Measurements from ENCODE around the gene SSMEM1. TPM values are rescaled to one million over a fixed set of nuclear protein-coding genes. Genes with fewer than 3 reads are reported as not detected.

The SSMEM1 gene
- total and polyA plus RNA-seq, 4 donors: not detected

GRCh38 chr7:130187360-130187759, 20.3 kb upstream of the SSMEM1 start:
- WGBS, 2 donors: 92 to 94% methylated on average over 2 of the region's 2 CpGs
- no peaks in the 10 kb centered on the region for H3K27me3 ChIP-seq (ENCODE audit: control insufficient read depth in 3 of 3, insufficient read depth in 3 of 3, low read length in 2 of 3)
- no peak for ATAC-seq (ENCODE audit: insufficient read depth, low FRiP score)

GRCh38 chr7:130189343-130189742, 18.3 kb upstream of the SSMEM1 start:
- no peak for TF ChIP-seq CTCF (IDR thresholded peaks at IDR 0.05; ENCODE audit: control extremely low read depth, extremely low read depth)
- Histone ChIP-seq H3K4me1 (ENCODE audit: control insufficient read depth in 5 of 5, insufficient read depth in 5 of 5, low read length in 5 of 5) (no peaks in the 10 kb centered on the region), H3K9ac (ENCODE audit: insufficient read depth in 1 of 2, low read length in 2 of 2) (no peak overlapping the region), H3K27me3 (ENCODE audit: control insufficient read depth in 3 of 3, insufficient read depth in 3 of 3, low read length in 2 of 3) (no peaks in the 10 kb centered on the region), H3K4me3 (no peak overlapping the region), H3K9me3 (ENCODE audit: control insufficient read depth in 4 of 4, insufficient read depth in 3 of 4, low read length in 3 of 4) (no peaks in the 10 kb centered on the region), H3K36me3 (ENCODE audit: control insufficient read depth in 4 of 4, insufficient read depth in 4 of 4, low read length in 4 of 4) (peaks cover 0 to 7% (median 2%) of the 10 kb centered on the region in 4 donors), H3K27ac (ENCODE audit: low read depth in 1 of 2, low read length in 1 of 2) (no peak overlapping the region)
- 85 to 95% methylated on average over 5 of the region's 5 CpGs for WGBS, 2 donors
- ATAC-seq (ENCODE audit: insufficient read depth, low FRiP score) (no peak), DNase-seq (no peak)

More at GRCh38 chr7:130187360-130187759, 20.3 kb upstream of the SSMEM1 start:
- Histone ChIP-seq H3K9ac (ENCODE audit: insufficient read depth in 1 of 2, low read length in 2 of 2) (no peak overlapping the region), H3K9me3 (ENCODE audit: control insufficient read depth in 4 of 4, insufficient read depth in 3 of 4, low read length in 3 of 4) (no peaks in the 10 kb centered on the region), H3K4me1 (ENCODE audit: control insufficient read depth in 5 of 5, insufficient read depth in 5 of 5, low read length in 5 of 5) (no peaks in the 10 kb centered on the region), H3K36me3 (ENCODE audit: control insufficient read depth in 4 of 4, insufficient read depth in 4 of 4, low read length in 4 of 4) (peaks cover 0 to 9% (median 3%) of the 10 kb centered on the region in 4 donors), H3K27ac (ENCODE audit: low read depth in 1 of 2, low read length in 1 of 2) (no peak overlapping the region), H3K4me3 (no peak overlapping the region)
- DNase-seq: no peak
- TF ChIP-seq CTCF (IDR thresholded peaks at IDR 0.05; ENCODE audit: control extremely low read depth, extremely low read depth): no peak

- no peak for DNase-seq
- TF ChIP-seq CTCF (IDR thresholded peaks at IDR 0.05; ENCODE audit: control extremely low read depth, extremely low read depth): no peak
- no peaks in the 10 kb centered on the region for H3K4me1 ChIP-seq (ENCODE audit: control insufficient read depth in 5 of 5, insufficient read depth in 5 of 5, low read length in 5 of 5)
- H3K36me3 ChIP-seq (ENCODE audit: control insufficient read depth in 4 of 4, insufficient read depth in 4 of 4, low read length in 4 of 4): peaks cover 0 to 7% (median 2%) of the 10 kb centered on the region in 4 donors
- 96 to 99% methylated on average over 7 of the region's 7 CpGs for WGBS, 2 donors
- no peaks in the 10 kb centered on the region for H3K9me3 ChIP-seq (ENCODE audit: control insufficient read depth in 4 of 4, insufficient read depth in 3 of 4, low read length in 3 of 4)
- ATAC-seq (ENCODE audit: insufficient read depth, low FRiP score): no peak
- H3K9ac ChIP-seq (ENCODE audit: insufficient read depth in 1 of 2, low read length in 2 of 2): no peak overlapping the region
- no peak overlapping the region for H3K4me3 ChIP-seq
- no peaks in the 10 kb centered on the region for H3K27me3 ChIP-seq (ENCODE audit: control insufficient read depth in 3 of 3, insufficient read depth in 3 of 3, low read length in 2 of 3)
- H3K27ac ChIP-seq (ENCODE audit: low read depth in 1 of 2, low read length in 1 of 2): no peak overlapping the region
Measured at GRCh38 chr7:130191791-130192190, 15.9 kb upstream of the SSMEM1 start.

GRCh38 chr7:130195396-130195795, 12.3 kb upstream of the SSMEM1 start:
- no peak for DNase-seq
- Histone ChIP-seq H3K27ac (ENCODE audit: low read depth in 1 of 2, low read length in 1 of 2) (no peak overlapping the region), H3K36me3 (ENCODE audit: control insufficient read depth in 4 of 4, insufficient read depth in 4 of 4, low read length in 4 of 4) (peaks cover 0 to 11% (median 5%) of the 10 kb centered on the region in 4 donors), H3K27me3 (ENCODE audit: control insufficient read depth in 3 of 3, insufficient read depth in 3 of 3, low read length in 2 of 3) (no peaks in the 10 kb centered on the region), H3K9ac (ENCODE audit: insufficient read depth in 1 of 2, low read length in 2 of 2) (no peak overlapping the region), H3K9me3 (ENCODE audit: control insufficient read depth in 4 of 4, insufficient read depth in 3 of 4, low read length in 3 of 4) (no peaks in the 10 kb centered on the region), H3K4me3 (no peak overlapping the region), H3K4me1 (ENCODE audit: control insufficient read depth in 5 of 5, insufficient read depth in 5 of 5, low read length in 5 of 5) (no peaks in the 10 kb centered on the region)
- no peak for TF ChIP-seq CTCF (IDR thresholded peaks at IDR 0.05; ENCODE audit: control extremely low read depth, extremely low read depth)
- 95 to 98% methylated on average over 2 of the region's 2 CpGs for WGBS, 2 donors
- no peak for ATAC-seq (ENCODE audit: insufficient read depth, low FRiP score)

Data from lung (tissue), 12 donors.